ENCODE results near the gene ZNF74. TPM values are rescaled to one million over a fixed set of nuclear protein-coding genes. Genes with fewer than 3 reads are reported as not detected.

ZNF74 gene
- total and polyA plus RNA-seq, 4 donors, result 2.9 to 10.3 (median 4.2) TPM

DNA sequence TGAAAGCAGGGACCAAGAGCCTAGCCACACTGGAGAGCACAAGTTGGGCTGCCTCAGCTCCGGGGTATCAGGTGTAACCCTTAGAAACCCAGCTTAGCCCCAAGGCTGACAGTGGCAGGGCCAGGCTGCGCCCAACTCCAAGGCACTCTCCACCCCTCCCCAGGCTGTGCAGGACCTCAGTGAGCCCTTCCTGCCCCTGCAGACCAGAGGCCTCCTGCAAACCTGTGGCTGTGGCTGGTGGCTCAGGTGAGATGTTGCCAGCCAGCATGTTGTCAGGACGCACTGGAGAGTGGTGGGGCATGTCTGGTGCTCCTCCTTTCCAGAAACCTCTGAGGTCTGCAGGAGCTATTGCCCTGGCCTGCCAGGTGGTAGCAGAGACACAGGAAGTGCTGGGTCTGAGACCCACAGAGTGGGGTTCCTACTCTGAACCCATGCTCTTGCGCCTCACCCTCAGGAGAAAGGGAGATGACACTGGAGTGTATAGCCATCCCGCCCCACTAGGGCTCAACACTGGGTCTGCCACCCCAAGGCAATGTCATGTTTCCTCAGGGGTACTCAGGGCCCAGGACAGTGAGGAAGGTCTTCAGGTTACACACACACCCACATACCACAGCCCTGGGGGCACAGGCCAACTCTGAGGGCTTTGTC lies 46.1 kb downstream of the ZNF74 start:
- Histone ChIP-seq H3K27ac (ENCODE audit: low read depth in 1 of 2, low read length in 2 of 2) (no peak overlapping the region), H3K27me3 (ENCODE audit: control insufficient read depth in 1 of 2, insufficient read depth in 2 of 2, low read length in 1 of 2) (no peaks in the 10 kb centered on the region), H3K9me3 (ENCODE audit: control insufficient read depth, low read length) (no peaks in the 10 kb centered on the region), H3K4me1 (ENCODE audit: control insufficient read depth in 1 of 2, insufficient read depth in 2 of 2, low read length in 2 of 2) (no peaks in the 10 kb centered on the region), H3K36me3 (ENCODE audit: control insufficient read depth in 1 of 2, insufficient read depth in 2 of 2, low read length in 1 of 2) (no peaks in the 10 kb centered on the region), H3K4me3 (ENCODE audit: low read length in 2 of 2) (no peak overlapping the region)
- intact Hi-C loops (cut with DNase I), result no loop called here
- DNase-seq, result peak; percentile 33 to 61
- 90 to 92% methylated on average over 5 of the region's 5 CpGs for WGBS, 2 donors
- ATAC-seq (ENCODE audit: low FRiP score), result no peak

DNA sequence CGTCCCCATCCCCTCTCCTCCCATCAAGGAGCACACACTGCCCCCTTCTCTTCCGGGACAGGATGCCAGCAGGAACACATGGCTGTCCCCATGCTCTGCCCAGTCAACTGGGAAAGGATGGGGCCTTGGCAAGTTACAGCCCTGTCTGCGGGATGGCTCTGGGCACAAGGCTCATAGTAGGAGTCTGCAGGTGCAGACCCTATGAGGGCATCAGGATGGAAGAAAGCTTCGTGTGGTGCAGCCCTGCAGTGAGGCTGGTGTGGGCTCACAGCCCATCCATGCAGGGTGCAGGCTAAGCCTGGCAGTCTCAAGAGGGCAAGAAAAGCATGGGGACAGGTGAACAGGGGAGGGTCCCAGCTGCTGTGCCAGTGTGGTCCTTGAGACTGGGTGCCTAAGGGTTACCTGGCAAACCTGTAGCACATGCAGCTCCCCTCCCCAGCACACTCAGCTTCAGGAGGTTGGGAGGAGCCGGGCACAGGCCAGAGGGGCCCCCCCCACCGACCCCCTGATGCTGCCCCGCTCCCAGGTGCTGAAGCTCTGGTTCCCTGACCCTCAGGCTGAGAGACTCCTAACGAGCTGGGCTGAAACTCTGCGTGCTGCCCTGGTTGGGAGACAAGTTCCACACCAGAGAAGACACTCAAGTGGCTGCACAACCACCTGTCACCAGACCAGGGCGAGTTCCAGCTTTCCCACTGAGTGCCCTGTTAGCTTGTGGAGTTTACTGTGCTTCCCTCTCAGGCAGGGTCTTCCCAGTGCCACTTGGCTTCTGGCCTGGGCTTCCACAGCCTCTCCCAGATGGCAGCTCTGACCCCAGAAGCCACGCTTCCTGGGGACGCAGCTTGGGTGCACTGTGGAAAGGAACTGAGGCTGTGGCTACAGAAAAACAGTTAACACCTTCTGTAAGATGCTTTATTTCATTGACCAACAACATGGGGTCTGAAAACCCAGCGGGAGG lies 47.0 kb downstream of the ZNF74 start:
- ATAC-seq (ENCODE audit: low FRiP score) (no peak), DNase-seq (peak; percentile 32 to 62)
- Histone ChIP-seq H3K9me3 (ENCODE audit: control insufficient read depth, low read length) (no peaks in the 10 kb centered on the region), H3K4me1 (ENCODE audit: control insufficient read depth in 1 of 2, insufficient read depth in 2 of 2, low read length in 2 of 2) (no peaks in the 10 kb centered on the region), H3K36me3 (ENCODE audit: control insufficient read depth in 1 of 2, insufficient read depth in 2 of 2, low read length in 1 of 2) (no peaks in the 10 kb centered on the region), H3K4me3 (ENCODE audit: low read length in 2 of 2) (no peak overlapping the region), H3K27ac (ENCODE audit: low read depth in 1 of 2, low read length in 2 of 2) (no peak overlapping the region), H3K27me3 (ENCODE audit: control insufficient read depth in 1 of 2, insufficient read depth in 2 of 2, low read length in 1 of 2) (no peaks in the 10 kb centered on the region)
- WGBS, 2 donors, result 69 to 73% methylated on average over 12 to 13 of the region's 13 CpGs
- intact Hi-C loops (cut with DNase I), result no loop called here

DNA sequence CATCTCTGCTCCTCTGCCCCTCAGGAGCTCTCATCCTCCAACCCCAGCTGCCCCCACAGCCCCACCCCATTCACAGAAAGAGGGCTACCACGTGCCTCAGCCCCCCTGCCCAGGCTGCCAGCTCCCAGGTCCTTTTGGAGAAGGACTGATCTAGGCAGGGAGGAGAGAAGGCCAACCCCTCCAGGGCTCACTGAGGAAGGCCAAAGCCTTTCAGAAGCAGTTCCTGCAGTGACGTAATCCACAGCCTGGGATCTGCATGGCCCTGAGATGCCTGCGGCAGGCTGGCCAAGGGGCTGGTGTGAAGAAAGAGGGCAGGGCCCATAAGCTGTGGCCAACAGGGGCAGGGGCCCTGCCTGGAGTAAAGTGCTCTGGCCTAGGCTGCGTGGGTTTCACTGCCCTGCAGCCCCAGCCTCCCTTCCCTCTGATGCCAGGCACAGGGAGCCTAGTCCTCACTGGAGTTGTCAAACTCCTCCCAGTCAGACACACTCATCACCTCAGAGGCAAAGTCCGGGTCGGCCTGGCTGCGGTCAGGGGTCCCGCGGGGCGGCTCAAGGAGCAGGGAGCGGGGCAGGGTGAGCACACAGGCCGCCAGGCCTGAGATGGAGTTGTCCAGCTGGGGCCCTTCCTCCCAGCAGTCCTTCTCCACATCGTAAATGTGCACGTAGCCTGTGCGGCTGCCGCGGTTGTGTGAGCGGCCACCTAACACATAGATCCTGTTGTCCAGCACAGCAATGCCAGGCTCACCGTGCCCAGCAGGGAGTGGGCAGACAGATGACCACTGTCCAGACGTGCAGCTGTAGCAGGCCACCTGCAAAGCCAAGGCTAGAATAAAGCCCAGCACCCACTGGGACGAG lies 47.9 kb downstream of the ZNF74 start:
- whole genome bisulfite sequencing, 2 donors, result 78 to 80% methylated on average over 21 of the region's 21 CpGs
- Histone ChIP-seq H3K4me1 (ENCODE audit: control insufficient read depth in 1 of 2, insufficient read depth in 2 of 2, low read length in 2 of 2) (no peaks in the 10 kb centered on the region), H3K36me3 (ENCODE audit: control insufficient read depth in 1 of 2, insufficient read depth in 2 of 2, low read length in 1 of 2) (no peaks in the 10 kb centered on the region), H3K9me3 (ENCODE audit: control insufficient read depth, low read length) (no peaks in the 10 kb centered on the region), H3K4me3 (ENCODE audit: low read length in 2 of 2) (no peak overlapping the region), H3K27me3 (ENCODE audit: control insufficient read depth in 1 of 2, insufficient read depth in 2 of 2, low read length in 1 of 2) (no peaks in the 10 kb centered on the region), H3K27ac (ENCODE audit: low read depth in 1 of 2, low read length in 2 of 2) (no peak overlapping the region)
- intact Hi-C loops (cut with DNase I), result no loop called here
- ATAC-seq (ENCODE audit: low FRiP score) (no peak), DNase-seq (peak; percentile 46 to 71)

DNA sequence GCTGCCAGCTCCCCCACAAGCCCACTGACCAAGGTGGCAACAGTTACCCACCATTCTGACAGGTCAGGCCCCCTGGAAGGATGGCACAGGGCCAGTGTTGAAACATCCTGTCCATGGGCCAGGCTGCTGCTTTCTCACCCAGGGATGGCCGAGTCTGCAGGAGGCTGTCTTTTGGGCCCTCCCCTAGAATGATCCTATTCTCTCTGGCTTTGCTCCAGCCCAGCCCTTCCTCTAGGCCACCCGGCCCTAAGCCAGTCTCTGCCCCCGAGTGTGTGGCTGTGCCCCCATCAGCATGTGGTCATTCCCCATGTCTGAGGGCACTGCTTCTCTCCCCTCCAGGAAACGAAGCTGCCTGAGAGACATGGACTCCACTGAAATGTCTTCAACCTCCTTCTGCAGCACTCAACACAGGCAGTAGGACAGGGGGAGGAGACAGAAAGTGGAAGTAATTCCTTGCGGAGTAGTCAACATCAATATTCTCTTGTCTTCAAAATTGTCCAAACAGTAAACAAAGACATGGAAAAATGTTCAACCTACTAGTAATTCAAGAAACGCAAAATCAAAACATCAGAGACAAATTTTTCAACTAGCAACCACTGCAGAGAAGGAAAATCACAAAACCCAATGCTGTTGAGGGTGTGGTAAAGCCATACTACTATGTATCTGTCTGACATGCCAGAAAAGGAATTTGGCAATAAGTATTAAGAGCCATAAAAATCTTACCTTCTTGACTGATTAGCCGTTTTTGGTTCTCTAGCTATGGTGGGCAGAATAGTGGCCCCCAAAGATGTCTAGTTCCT lies 48.7 kb downstream of the ZNF74 start:
- no peaks in the 10 kb centered on the region for H3K9me3 ChIP-seq (ENCODE audit: control insufficient read depth, low read length)

DNA sequence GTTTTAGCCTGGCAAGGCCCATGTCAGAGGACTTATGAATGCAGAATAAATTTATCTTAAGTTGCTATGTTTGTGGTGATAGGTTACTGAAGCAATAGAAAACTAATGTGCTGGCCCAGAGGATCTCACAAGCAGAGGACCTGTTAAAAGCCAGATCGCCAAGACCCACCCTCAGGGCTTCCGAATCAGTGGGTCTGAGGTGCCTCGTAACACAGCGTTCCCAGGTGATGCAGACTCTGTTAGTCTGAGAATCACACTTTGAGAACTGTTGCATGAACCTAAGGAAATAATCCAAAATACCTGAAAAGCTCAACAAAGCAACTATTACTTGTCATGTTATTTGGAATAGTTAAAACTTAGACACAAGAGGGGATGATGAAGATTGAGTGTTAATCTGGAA lies 50.4 kb downstream of the ZNF74 start:
- H3K9me3 ChIP-seq (ENCODE audit: control insufficient read depth, low read length), result no peaks in the 10 kb centered on the region
- 97 to 98% methylated on average over 4 of the region's 4 CpGs for WGBS, 2 donors
- no peak overlapping the region for H3K27ac ChIP-seq (ENCODE audit: low read depth in 1 of 2, low read length in 2 of 2)
- ATAC-seq (ENCODE audit: low FRiP score), result no peak
- H3K27me3 ChIP-seq (ENCODE audit: control insufficient read depth in 1 of 2, insufficient read depth in 2 of 2, low read length in 1 of 2), result no peaks in the 10 kb centered on the region
- H3K4me1 ChIP-seq (ENCODE audit: control insufficient read depth in 1 of 2, insufficient read depth in 2 of 2, low read length in 2 of 2), result no peaks in the 10 kb centered on the region
- no peaks in the 10 kb centered on the region for H3K36me3 ChIP-seq (ENCODE audit: control insufficient read depth in 1 of 2, insufficient read depth in 2 of 2, low read length in 1 of 2)
- H3K4me3 ChIP-seq (ENCODE audit: low read length in 2 of 2), result no peak overlapping the region
- intact Hi-C loops (cut with DNase I), result no loop called here
- DNase-seq, result peak; percentile 5 to 9

More for the DNA sequence above, 48.7 kb downstream of the ZNF74 start:
- DNase-seq (peak in 1 of 2 donors; percentile 49), ATAC-seq (ENCODE audit: low FRiP score) (no peak)
- intact Hi-C loops (cut with DNase I), result no loop called here
- Histone ChIP-seq H3K27ac (ENCODE audit: low read depth in 1 of 2, low read length in 2 of 2) (no peak overlapping the region), H3K4me1 (ENCODE audit: control insufficient read depth in 1 of 2, insufficient read depth in 2 of 2, low read length in 2 of 2) (no peaks in the 10 kb centered on the region), H3K36me3 (ENCODE audit: control insufficient read depth in 1 of 2, insufficient read depth in 2 of 2, low read length in 1 of 2) (no peaks in the 10 kb centered on the region), H3K4me3 (ENCODE audit: low read length in 2 of 2) (no peak overlapping the region), H3K27me3 (ENCODE audit: control insufficient read depth in 1 of 2, insufficient read depth in 2 of 2, low read length in 1 of 2) (no peaks in the 10 kb centered on the region)
- WGBS, 2 donors, result 71 to 72% methylated on average over 7 of the region's 7 CpGs

DNA sequence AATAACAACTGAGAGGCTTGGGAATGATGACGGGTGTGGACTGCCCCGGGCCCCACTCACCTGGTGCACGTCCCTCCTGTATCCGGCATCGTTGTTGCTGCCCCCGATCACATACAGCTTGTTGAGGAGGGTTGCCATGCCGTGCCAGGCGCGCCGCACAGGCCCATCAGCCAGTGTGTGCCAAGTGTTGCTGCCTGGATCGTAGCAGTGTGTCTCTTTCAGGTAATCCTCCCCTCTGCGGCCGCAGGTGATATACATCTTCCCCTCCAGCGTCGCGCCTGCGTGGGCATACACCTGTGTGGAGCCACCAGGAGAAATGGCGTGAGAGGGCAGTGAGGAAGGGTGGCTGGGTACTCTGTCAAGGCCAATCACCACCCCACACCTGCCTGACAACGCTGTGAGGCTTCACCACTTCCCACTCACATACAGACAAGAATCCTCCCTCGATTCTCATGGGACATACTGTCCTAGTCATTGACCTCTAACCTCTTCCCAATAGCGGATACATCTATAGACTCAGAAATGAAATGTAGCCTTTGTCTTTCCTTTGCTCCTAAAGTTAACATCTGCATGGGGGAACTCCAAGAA lies 52.5 kb downstream of the ZNF74 start:
- Histone ChIP-seq H3K27ac (ENCODE audit: low read depth in 1 of 2, low read length in 2 of 2) (no peak overlapping the region), H3K36me3 (ENCODE audit: control insufficient read depth in 1 of 2, insufficient read depth in 2 of 2, low read length in 1 of 2) (no peaks in the 10 kb centered on the region), H3K4me1 (ENCODE audit: control insufficient read depth in 1 of 2, insufficient read depth in 2 of 2, low read length in 2 of 2) (no peaks in the 10 kb centered on the region), H3K9me3 (ENCODE audit: control insufficient read depth, low read length) (no peaks in the 10 kb centered on the region), H3K4me3 (ENCODE audit: low read length in 2 of 2) (no peak overlapping the region), H3K27me3 (ENCODE audit: control insufficient read depth in 1 of 2, insufficient read depth in 2 of 2, low read length in 1 of 2) (no peaks in the 10 kb centered on the region)
- DNase-seq (peak; percentile 28 to 63), ATAC-seq (ENCODE audit: low FRiP score) (no peak)
- intact Hi-C loops (cut with DNase I), result no loop called here
- WGBS, 2 donors, result 92 to 94% methylated on average over 21 of the region's 21 CpGs

DNA sequence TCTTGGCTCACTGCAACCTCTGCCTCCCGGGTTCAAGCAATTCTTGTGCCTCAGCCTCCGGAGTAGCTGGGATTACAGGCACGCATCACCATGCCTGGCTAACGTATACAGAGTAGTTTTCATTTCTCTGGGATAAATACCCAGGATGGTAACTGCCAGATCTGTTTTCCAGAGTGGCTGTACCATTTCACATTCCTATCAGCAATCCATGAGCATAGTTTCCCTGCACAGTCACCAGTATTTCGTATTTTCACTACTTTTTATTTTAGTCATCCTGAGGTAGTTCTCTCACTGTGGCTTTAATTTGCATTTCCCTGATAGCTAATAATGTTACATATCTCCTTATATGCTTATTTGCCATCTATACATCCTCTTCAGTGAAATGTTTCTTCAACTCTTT lies 54.7 kb downstream of the ZNF74 start:
- H3K27ac ChIP-seq (ENCODE audit: low read depth in 1 of 2, low read length in 2 of 2), result no peak overlapping the region
- DNase-seq, result peak; percentile 3 to 5
- intact Hi-C loops (cut with DNase I), result no loop called here
- H3K9me3 ChIP-seq (ENCODE audit: control insufficient read depth, low read length), result no peaks in the 10 kb centered on the region
- ATAC-seq (ENCODE audit: low FRiP score), result no peak
- H3K36me3 ChIP-seq (ENCODE audit: control insufficient read depth in 1 of 2, insufficient read depth in 2 of 2, low read length in 1 of 2), result no peaks in the 10 kb centered on the region
- no peaks in the 10 kb centered on the region for H3K4me1 ChIP-seq (ENCODE audit: control insufficient read depth in 1 of 2, insufficient read depth in 2 of 2, low read length in 2 of 2)
- H3K27me3 ChIP-seq (ENCODE audit: control insufficient read depth in 1 of 2, insufficient read depth in 2 of 2, low read length in 1 of 2), result no peaks in the 10 kb centered on the region
- 76 to 77% methylated on average over 5 of the region's 5 CpGs for WGBS, 2 donors
- no peak overlapping the region for H3K4me3 ChIP-seq (ENCODE audit: low read length in 2 of 2)
